Mucosa of stomach (tissue), 1 donor: Measurements from ENCODE around the gene USP8.

Source experiments
- H3K27me3 ChIP-seq: one replicate; pipeline ENCODE4 v1.7.0; 2013; ENCODE audit warnings: mild to moderate bottlenecking, low read length; ENCODE audit not compliant: control insufficient read depth, insufficient read depth
- H3K36me3 ChIP-seq: one replicate; pipeline ENCODE4 v1.7.0; 2013; ENCODE audit warnings: low read length; ENCODE audit not compliant: control insufficient read depth, insufficient read depth
- H3K4me1 ChIP-seq: one replicate; pipeline ENCODE4 v1.7.0; 2013; ENCODE audit warnings: mild to moderate bottlenecking, low read length; ENCODE audit not compliant: control insufficient read depth, insufficient read depth
- H3K4me3 ChIP-seq: one replicate; pipeline ENCODE4 v1.7.0; 2013; ENCODE audit warnings: low read length
- H3K9ac ChIP-seq: one replicate; pipeline ENCODE4 v1.7.0; 2013; ENCODE audit warnings: mild to moderate bottlenecking, low read length, moderate library complexity
- H3K9me3 ChIP-seq: one replicate; pipeline ENCODE4 v1.7.0; 2013; ENCODE audit warnings: mild to moderate bottlenecking, low read length, moderate library complexity; ENCODE audit not compliant: control insufficient read depth
- donor health status: Pancreatic carcinoma.

The USP8 gene

DNA sequence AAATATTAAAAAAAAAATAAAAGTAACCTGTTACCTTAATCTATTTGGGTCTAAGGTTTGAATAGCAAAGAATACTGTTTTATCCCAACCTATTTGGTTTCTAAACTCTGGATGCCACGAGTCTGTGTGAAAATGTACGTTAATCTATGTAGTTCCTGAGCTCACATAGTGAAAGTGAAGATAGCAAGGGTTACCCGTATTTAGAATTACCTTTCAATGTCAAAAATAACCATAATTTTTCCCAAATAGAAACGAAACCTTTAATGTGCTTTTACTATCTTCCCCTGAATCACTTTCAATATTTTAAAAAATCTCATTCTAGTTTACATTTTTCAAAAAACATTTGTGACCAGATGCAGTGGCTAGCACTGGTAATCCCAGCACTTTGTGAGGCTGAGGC is 128.0 kb downstream of the USP8 start:
- H3K27me3 ChIP-seq, result no peaks in the 10 kb centered on the region
- H3K9ac ChIP-seq, result no peak overlapping the region
- no peaks in the 10 kb centered on the region for H3K9me3 ChIP-seq

GRCh38 chr15:50556642-50557371 is 132.6 kb downstream of the USP8 start:
- Histone ChIP-seq H3K36me3 (no peaks in the 10 kb centered on the region), H3K4me3 (no peak overlapping the region), H3K4me1 (no peaks in the 10 kb centered on the region)

More for the DNA sequence above, 128.0 kb downstream of the USP8 start:
- Histone ChIP-seq H3K4me3 (no peak overlapping the region), H3K4me1 (no peaks in the 10 kb centered on the region), H3K36me3 (no peaks in the 10 kb centered on the region)

GRCh38 chr15:50558012-50558411 is 133.8 kb downstream of the USP8 start:
- H3K27me3 ChIP-seq, result no peaks in the 10 kb centered on the region
- H3K4me1 ChIP-seq, result no peaks in the 10 kb centered on the region
- no peak overlapping the region for H3K4me3 ChIP-seq
- no peaks in the 10 kb centered on the region for H3K36me3 ChIP-seq
- no peak overlapping the region for H3K9ac ChIP-seq
- no peaks in the 10 kb centered on the region for H3K9me3 ChIP-seq

More at GRCh38 chr15:50556642-50557371, 132.6 kb downstream of the USP8 start:
- no peak overlapping the region for H3K9ac ChIP-seq
- no peaks in the 10 kb centered on the region for H3K27me3 ChIP-seq
- H3K9me3 ChIP-seq, result no peaks in the 10 kb centered on the region

GRCh38 chr15:50562735-50563640 is 138.8 kb downstream of the USP8 start:
- H3K27me3 ChIP-seq, result no peaks in the 10 kb centered on the region
- H3K9me3 ChIP-seq, result no peaks in the 10 kb centered on the region
- no peaks in the 10 kb centered on the region for H3K4me1 ChIP-seq
- no peak overlapping the region for H3K4me3 ChIP-seq
- H3K9ac ChIP-seq, result no peak overlapping the region
- no peaks in the 10 kb centered on the region for H3K36me3 ChIP-seq

DNA sequence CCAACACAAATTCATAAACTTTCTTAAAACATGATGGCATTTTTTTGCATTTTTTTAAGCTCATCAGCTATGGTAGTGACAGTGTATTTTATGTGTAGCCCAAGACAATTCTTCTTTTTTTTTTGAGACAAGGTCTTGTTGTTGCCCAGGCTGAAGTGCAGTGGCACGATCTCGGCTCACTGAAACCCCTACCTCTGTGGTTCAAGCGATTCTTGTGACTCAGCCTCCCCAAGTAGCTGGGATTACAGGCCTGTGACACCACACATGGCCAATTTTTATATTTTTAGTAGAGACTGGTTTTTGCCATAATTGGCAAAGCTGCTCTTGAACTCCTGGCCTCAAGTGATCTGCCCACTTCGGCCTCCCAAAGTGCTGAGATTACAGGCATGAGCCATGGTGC is 139.6 kb downstream of the USP8 start:
- Histone ChIP-seq H3K4me3 (no peak overlapping the region), H3K4me1 (no peaks in the 10 kb centered on the region), H3K9ac (no peak overlapping the region), H3K36me3 (no peaks in the 10 kb centered on the region), H3K9me3 (no peaks in the 10 kb centered on the region), H3K27me3 (no peaks in the 10 kb centered on the region)
